OCI-LY3 (cell line): ENCODE data around the gene OSBPL2.

Experiments
- CTCF ChIP-seq: fragments of 200-600, 300-600 bp; sonication (generic); IDR thresholded peaks from 2 replicates; pipeline ENCODE4 v1.5.1; 2014; ENCODE audit warnings: antibody characterized with exemption, low read length, low read depth
- EZH2phosphoT487 ChIP-seq: fragments of 200-600 bp; shearing (Covaris generic); IDR thresholded peaks from 2 replicates; pipeline ENCODE4 v1.6.1; 2018; ENCODE audit warnings: antibody characterized with exemption, mixed run types, low read depth

- TF ChIP-seq CTCF = no peak
- TF ChIP-seq EZH2phosphoT487 = no peak
Observed at GRCh38 chr20:62314339-62314638, 76.0 kb downstream of the OSBPL2 start.
